Tibial nerve (tissue), 4 donors: ENCODE measurements around the gene GBX1. TPM values are rescaled to one million over a fixed set of nuclear protein-coding genes. Genes with fewer than 3 reads are reported as not detected.

Experiments
- DNase-seq, 2 donors: peaks; one replicate each; pipeline ENCODE4 v3.0.0-alpha.2; 2019; ENCODE audit warnings: low spot score in 2 of 2
- H3K27ac ChIP-seq, 4 donors: fragments of 200-600 bp; sonication (generic) in 3 of 4; one replicate each; pipeline ENCODE4 v1.5.1; 2017 to 2019; ENCODE audit warnings: mild to moderate bottlenecking in 1 of 4
- H3K27me3 ChIP-seq, 2 donors: fragments of 200-600 bp; sonication (generic) in 1 of 2; one replicate each; pipeline versions ENCODE4 v1.5.1 to v1.6.0; 2017 to 2019
- H3K36me3 ChIP-seq, 3 donors: fragments of 200-600 bp; sonication (generic); one replicate each; pipeline ENCODE4 v1.5.1; 2018 to 2019
- H3K4me1 ChIP-seq, 4 donors: fragments of 200-600 bp; sonication (generic) in 3 of 4; one replicate each; pipeline ENCODE4 v1.5.1; 2017 to 2019
- H3K4me3 ChIP-seq, 4 donors: fragments of 200-600 bp; sonication (generic) in 3 of 4; one replicate each; pipeline ENCODE4 v1.5.1; 2017 to 2019; ENCODE audit warnings: mild to moderate bottlenecking in 1 of 4, moderate library complexity in 1 of 4
- H3K9me3 ChIP-seq, 4 donors: fragments of 200-600 bp; sonication (generic) in 3 of 4; one replicate each; pipeline ENCODE4 v1.5.1; 2017 to 2019
- CTCF ChIP-seq, 5 experiments: fragments of 200-600 bp in 3 of 5; fragments of 450-650 bp in 2 of 5; sonication (generic) in 3 of 5; IDR thresholded peaks; one replicate each; pipeline ENCODE4 v1.5.1; 2016 to 2019; ENCODE audit warnings: antibody characterized with exemption in 5 of 5, mild to moderate bottlenecking in 3 of 5, moderate library complexity in 2 of 5
- EP300 ChIP-seq, 2 donors: sonication (generic); formaldehyde crosslinking; IDR thresholded peaks; one replicate each; pipeline ENCODE4 v1.6.1; 2017; ENCODE audit warnings: antibody characterized with exemption in 2 of 2, mild to moderate bottlenecking in 1 of 2
- POLR2A ChIP-seq, 2 donors: fragments of 450-650 bp; IDR thresholded peaks; one replicate each; pipeline ENCODE4 v1.6.1; 2017; ENCODE audit warnings: antibody characterized with exemption in 2 of 2, mild to moderate bottlenecking in 2 of 2, moderate library complexity in 2 of 2
- WGBS, 2 donors: methylation state at CpG; one replicate each; pipeline ENCODE4 v1.1.5; 2018; 5-methylcytosine and 5-hydroxymethylcytosine counted together
- total RNA-seq, 4 donors: library from RNA; depleted of rRNA; stranded (reverse); fragments of >200 nt; gene quantifications; one replicate each; pipeline ENCODE4 v1.1.0, GENCODE V29; 2016

GBX1 gene
- total RNA-seq, 4 donors from 2014 or later = not detected

DNA sequence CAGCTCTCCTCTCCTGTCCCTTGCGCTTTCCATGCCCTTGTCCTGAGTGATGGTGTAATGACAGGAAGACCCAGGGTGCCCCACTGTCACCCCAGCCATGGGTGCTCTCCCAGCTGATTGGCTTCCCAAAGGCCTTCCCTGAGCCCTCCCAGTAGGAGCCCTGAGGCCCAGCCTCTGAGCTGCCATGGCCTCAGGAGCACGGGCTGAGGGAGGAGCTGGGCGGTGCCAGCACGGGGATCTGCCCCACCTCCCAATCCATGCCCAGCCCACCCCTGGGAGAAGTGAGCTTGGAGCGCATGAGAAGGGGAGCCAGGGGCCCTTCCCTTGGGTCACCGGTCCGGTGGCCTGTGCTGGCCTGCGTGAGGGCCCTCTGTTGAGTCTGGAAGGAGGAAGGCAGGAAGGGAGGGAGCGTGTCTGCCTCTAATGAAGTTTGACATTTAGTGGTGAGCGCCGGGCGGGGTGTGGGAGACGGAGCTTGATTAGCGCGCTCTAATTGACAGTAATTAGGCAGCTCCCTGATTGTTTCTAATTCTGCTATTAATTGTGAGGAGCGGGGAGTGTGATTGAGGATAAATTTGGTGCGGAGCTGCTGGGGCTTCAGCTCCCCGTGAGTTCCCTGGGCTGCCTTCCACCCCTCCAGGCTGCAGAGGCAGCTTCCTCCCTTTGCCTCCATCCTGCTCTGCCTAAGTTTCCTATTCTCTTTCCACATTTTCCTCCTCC is 28.3 kb downstream of the GBX1 start:
- 66 to 84% methylated on average over 18 of the region's 18 CpGs for WGBS, 2 donors
- no peaks in the 10 kb centered on the region for H3K27me3 ChIP-seq
- no peak overlapping the region for H3K4me3 ChIP-seq
- peaks cover 4 to 95% (median 4%) of the 10 kb centered on the region in 3 donors for H3K36me3 ChIP-seq
- H3K27ac ChIP-seq = no peak overlapping the region
- peaks cover 0 to 11% (median 0%) of the 10 kb centered on the region in 4 donors for H3K4me1 ChIP-seq
- no peak for DNase-seq
- no peak for TF ChIP-seq POLR2A (IDR thresholded peaks at IDR 0.05)
- TF ChIP-seq CTCF (IDR thresholded peaks at IDR 0.05) = no peak
- TF ChIP-seq EP300 (IDR thresholded peaks at IDR 0.05) = no peak
- H3K9me3 ChIP-seq = no peaks in the 10 kb centered on the region

DNA sequence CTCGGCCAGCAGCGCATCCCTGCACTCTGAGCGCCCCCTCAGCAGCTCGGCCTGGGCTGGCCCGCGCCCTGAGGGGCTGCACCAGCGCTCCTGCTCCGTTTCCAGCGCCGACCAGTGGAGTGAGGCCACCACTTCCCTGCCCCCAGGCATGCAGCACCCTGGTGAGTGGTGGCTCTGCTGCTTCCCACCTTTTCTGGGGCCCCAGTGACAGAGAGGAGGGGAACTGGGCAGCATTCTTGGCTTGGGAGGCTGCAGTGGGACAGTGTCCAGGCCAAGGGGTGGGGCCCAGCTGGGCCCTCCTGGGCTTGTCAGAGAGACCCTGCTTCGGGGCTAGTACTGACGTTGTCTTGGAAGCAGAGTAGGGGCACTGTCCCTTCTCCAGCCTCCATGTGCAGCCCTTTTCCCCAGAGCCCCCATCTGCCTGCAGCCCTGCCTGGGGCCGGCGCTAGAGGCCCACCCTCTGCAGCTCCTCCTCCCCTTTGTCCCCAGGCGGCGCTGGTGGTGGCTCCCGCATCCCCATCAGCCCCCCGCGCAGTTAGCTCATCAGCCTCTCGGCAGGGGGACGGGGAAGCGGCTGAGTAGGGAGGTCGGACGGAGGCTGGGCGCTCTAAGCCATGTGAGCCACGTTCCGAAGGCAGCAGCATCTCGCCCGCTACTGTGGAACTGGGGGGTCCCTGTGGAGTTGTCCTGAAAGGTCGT is 29.2 kb downstream of the GBX1 start:
- 67 to 79% methylated on average over 18 to 30 of the region's 30 CpGs for WGBS, 2 donors
- TF ChIP-seq EP300 (IDR thresholded peaks at IDR 0.05) (no peak), CTCF (IDR thresholded peaks at IDR 0.05) (no peak), POLR2A (IDR thresholded peaks at IDR 0.05) (no peak)
- H3K4me1 ChIP-seq = peaks cover 0 to 11% (median 0%) of the 10 kb centered on the region in 4 donors
- H3K9me3 ChIP-seq = no peaks in the 10 kb centered on the region
- no peak overlapping the region for H3K27ac ChIP-seq
- H3K27me3 ChIP-seq = no peaks in the 10 kb centered on the region
- no peak overlapping the region for H3K4me3 ChIP-seq
- DNase-seq = no peak
- H3K36me3 ChIP-seq = peaks cover 4 to 95% (median 4%) of the 10 kb centered on the region in 3 donors

DNA sequence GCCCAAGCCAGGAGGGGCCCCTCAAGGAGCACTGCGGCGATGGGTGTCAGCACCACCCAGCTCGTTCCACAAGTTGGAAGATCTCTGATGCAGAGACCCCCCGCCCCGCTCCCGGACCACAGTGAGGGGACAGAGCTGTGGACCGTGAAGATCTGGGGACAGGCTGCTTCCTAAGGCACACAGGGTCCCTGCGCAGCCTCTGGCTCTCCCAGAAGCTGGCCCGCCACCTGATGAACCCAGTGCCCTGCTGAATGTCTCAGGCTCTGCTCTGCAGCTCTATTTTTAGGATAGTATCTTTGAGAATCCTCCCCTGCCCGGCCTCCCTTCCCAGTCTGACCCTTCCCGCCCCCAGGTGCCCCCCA is 29.7 kb downstream of the GBX1 start:
- H3K36me3 ChIP-seq = peaks cover 4 to 95% (median 6%) of the 10 kb centered on the region in 3 donors
- H3K4me1 ChIP-seq = peaks cover 0 to 7% (median 0%) of the 10 kb centered on the region in 4 donors
- 71 to 91% methylated on average over 8 to 10 of the region's 11 CpGs for WGBS, 2 donors
- no peaks in the 10 kb centered on the region for H3K27me3 ChIP-seq
- H3K9me3 ChIP-seq = no peaks in the 10 kb centered on the region
- no peak for DNase-seq
- no peak overlapping the region for H3K4me3 ChIP-seq
- no peak overlapping the region for H3K27ac ChIP-seq
- TF ChIP-seq CTCF (IDR thresholded peaks at IDR 0.05) (no peak), POLR2A (IDR thresholded peaks at IDR 0.05) (no peak), EP300 (IDR thresholded peaks at IDR 0.05) (no peak)

DNA sequence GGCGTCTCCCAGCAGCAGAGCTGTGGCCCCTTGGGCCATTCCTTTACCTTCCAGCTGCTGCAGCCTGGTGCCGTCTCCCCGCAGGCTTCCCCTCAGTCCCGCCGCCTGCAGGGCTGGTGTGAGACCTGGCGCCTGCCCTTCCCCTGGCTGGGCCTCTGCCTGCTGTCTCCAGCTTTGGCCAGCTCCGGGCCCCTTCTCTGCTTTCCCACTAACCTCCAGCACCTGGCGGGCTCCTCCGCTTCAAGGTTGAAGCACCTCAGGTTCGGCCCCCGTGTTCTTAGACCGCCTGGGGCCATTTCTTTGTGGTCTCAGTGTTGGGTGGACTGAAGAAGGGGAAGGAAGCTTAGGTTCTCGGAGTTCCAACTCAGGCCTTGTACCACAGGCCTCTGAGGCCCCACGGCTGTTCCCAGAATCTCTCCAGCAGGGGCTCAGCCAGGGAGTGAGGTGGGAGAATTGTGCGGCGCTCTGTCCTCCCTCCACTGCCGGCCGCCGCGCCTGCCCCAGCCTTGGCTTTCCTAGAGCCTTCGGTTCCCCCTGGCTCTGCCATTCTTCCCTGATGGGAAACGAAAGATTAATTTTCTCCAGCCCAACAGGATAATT is 30.3 kb downstream of the GBX1 start:
- WGBS, 2 donors = 84 to 87% methylated on average over 22 of the region's 22 CpGs
- Histone ChIP-seq H3K27ac (no peak overlapping the region), H3K4me1 (peaks cover 0 to 5% (median 2%) of the 10 kb centered on the region in 4 donors), H3K27me3 (no peaks in the 10 kb centered on the region), H3K9me3 (no peaks in the 10 kb centered on the region), H3K4me3 (no peak overlapping the region), H3K36me3 (peaks cover 4 to 95% (median 8%) of the 10 kb centered on the region in 3 donors)
- DNase-seq = no peak
- TF ChIP-seq CTCF (IDR thresholded peaks at IDR 0.05) = no peak
- no peak for TF ChIP-seq POLR2A (IDR thresholded peaks at IDR 0.05)
- no peak for TF ChIP-seq EP300 (IDR thresholded peaks at IDR 0.05)
